Effector CD8-positive, alpha-beta T cell (primary cell): ENCODE data around the gene CABP2.
"Not testable (repeated sequence)": the region's sequence is repeated elsewhere in the genome, so short reads cannot be mapped to it uniquely, and the experiment has no call there.

Experiments used
- DNase-seq: peaks from one replicate; lab custom pipeline; 2025; lab: John Stamatoyannopoulos, UW

CABP2 gene

DNA sequence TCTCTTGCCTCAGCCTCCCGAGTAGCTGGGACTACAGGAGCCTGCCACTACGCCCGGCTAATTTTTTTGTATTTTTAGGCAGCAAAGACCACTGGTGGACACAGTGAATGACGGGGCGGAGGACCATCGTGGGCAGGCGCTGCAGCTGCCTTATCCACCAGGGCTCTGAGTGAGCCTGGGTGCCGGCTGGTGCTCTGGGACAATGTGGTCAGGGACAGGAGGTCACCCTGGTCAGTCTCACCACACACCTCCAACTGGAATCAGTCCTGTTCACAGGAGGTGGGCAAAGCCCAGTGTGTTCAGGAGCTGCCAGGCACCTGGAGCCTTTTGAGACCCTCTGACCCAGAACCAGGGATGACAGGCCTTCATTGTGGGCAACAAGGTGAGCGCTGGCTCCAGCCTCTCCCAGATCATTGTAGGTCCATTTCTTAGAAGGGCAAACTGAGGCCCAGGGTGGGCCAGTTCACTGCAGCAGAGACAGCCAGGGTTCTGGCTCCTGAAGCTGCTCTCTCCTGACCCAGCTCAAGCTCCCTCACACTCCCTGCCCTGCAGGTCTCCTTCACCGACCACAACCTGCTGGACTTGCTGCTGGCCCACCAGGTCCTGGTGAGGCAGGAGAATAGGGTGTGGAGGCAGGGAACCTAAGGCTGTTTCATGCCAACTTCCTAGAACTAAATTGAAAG lies 15.7 kb upstream of the CABP2 start:
- DNase-seq: no peak

DNA sequence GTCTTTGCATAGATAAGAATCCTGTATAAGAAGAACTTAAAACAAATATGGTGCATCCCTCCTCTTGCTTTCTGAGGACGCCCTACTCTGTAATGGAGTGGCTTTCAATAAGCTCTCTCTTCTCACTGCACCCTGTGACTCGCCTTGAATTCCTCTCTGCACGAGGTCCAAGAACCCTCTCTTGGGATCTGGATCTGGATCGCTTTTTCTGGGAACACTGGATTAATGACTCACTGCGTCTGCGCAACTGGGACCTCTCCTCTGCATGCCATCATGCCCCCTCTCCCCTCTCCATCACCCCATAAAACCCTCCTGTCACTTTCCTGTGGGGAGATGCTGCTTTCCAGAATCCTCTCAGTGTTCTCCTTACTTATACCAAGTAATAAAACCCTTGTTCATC lies 15.1 kb upstream of the CABP2 start:
- no peak for DNase-seq

DNA sequence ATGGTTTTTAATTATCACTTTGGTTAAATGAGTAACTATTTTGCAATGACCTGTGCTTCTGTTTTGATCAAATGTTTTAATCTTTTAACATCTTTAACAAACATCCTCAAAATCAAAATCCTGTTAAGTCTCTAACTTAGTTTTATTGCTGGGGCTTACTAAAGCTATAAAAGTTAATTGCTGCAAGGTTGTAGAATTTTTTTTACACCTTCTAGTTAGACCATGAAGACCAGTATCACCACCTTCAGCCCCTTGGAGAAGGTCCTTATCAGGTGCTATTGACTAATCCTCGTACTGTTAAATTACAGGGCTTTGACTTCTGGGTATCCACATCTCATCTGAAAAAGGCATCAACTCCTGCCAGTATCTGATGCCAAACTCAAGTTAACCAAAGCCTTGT lies 12.3 kb upstream of the CABP2 start:
- DNase-seq: no peak

DNA sequence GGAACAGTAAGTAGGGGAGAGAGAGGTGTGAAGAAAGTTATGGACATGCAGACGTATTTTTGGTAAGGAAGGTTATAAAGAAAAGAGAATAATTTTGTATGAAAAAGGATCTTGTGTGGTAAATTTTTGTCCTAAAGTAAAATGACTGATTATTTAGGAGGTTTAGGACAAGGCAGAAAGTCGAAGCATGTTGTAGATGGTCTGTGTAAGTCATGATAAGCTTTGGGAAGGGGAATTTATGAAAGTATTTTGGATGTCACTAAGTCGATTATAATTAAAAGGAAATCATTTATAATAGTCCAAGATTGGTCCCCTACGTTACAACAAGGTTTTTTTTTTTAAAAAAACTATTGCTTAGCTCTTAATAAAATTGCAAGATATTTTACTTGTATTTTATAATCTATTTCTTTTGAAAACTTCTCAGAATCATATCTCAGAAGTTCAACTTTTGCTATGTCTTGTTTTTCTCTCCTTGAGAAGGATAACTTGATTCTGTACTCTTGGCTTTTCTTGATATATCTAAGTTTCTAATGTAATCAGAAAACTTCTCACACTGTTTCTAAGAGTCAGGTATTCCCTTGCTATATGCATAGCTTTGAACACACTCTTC lies 10.9 kb upstream of the CABP2 start:
- DNase-seq: no peak

DNA sequence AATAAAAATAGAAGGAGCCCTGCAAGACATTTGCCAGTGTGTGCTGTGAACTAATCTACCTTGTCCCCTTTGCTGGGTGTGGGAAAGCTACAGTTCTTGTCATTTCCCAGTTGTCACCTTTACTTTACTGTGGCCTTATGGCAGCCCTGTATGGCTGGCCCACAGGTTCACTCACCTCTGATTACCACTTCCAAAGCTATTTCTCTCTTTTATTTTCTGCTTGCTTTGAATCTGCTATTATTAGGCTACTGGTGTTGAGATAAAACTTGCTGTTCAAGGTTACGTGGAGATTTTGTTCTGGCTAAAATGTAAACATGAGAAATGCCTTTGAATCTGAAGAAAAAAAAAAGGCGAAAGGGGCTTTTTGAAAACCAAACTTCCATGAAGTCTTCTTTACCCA lies 9.6 kb upstream of the CABP2 start:
- DNase-seq: no peak

DNA sequence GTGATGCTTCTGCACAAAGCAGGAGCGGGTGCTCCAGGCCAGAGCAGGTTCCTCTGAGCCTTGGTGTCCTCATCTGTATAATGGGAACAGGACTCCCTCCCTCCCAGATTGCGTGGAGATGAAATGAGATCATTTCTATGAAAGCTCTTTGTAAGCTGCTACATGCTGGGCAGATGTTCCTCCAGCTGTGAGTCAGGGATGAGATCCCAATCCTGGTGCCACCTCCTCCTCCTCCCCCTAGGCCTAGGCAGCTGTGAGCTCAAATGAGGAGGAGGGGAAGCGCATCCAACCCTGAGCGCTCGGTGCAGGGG lies 7.0 kb upstream of the CABP2 start:
- no peak for DNase-seq

DNA sequence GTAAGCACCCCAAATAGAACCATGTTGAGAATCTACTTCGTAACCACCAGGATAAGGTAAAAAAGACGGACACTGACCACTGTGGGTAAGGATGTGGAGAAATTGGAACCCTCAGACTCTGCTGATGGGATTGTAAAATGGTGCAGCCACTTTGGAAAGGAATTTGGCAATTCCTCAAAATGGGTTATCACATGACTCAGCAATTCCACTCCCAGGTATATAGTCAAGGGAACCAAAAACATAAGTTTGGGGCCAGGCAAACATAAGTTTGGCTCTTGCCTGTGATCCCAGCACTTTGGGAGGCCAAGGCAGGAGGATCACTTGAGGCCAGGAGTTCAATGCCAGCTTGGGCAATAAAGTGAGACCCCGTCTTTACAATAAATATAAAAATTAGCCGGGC lies 5.1 kb upstream of the CABP2 start:
- DNase-seq: no peak

DNA sequence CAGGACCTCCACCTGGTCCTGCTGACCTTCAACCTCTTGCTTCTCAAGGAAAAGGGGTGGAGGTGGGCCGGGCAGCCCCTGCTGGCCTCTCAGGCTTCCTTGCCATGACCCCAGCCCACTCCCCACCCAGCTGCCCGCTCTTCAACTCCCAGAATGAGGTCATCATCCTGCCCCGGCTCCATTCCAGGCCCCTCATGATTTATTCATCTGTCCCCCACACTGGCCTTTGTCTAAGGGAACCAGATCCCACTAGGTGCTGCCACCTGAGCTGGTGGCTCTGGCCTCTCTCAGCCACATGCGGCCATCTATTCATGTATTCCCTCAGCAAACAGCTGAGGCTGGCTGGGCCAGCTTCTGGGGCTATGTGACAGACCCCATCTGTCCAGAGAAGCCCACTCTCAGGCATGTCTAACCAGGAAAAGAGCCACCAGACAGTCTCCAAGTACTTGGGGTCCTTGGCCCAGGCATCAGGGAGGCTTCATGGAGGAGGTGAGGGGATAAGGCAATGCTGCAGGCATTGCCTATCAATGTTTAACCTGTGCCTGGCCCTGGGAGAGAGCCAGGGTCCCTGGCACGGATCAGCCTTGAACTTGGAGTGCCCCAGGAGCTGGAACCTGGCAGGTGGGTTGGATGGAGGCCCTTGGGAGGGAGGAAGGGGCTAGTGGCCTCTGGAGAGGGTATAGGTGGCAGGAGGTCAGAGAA lies 2.2 kb upstream of the CABP2 start:
- DNase-seq: no peak

DNA sequence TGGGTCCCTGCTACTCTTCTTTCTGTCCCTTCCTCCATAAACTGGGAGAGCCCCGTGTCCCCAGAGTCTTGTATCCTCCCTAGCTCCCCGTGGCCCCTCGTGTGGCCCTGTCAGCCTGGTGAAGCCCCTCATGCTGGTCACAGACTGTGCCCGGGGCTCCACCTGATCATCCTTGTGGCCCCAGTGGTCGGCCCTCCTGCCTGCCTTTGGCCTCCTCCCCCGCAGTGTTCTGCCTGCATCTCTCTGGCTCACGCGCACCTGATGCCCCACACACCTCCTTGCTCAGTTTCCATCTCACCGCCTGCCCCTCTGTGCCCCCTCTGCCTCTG lies 1.2 kb upstream of the CABP2 start:
- DNase-seq: no peak

DNA sequence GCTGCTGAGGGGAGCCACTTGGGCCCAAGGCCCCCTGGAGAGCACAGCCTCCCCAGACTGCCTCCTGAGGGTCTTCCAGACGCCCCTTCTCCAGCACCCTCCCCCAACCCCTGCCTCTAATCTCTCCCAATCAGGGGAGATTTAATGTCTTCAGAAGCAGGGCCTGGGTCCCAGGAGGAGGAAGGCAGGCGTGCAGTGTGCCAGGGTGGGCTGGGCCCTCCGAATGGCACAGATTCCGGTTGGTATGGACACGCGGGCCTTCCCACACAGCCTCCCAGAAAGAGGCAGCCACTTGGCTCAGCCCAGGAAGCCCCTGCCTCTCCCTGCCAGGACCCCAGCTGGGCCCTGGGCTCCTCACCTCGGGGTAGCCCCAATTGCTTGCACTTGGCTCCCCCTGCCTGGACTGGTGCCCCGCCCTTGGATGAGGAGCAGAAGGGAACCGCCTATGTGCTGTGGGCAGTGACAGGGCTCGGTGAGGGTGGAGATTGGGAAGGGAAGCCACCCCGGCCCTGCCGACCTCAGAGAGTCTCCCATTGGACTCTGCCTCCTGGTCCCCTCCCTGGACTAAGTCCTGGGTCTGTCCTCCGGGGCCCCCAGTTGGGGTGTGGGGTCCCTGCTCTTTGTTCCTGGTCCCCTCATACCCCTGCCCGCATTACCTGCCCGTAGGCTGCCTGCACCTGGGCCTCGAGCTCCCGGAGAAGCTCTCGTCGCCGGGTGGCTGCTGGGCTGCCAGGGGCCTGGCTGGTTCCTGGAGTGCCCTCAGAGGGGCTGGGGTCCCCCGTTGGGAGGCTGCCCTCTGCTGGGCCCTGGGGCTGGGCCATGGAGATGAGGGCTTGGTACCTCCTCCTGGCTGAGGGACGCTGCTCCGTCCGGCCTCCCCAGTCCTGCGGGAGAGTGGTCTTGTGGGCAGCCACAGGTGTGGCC lies 572 bp upstream of the CABP2 start:
- DNase-seq: no peak

DNA sequence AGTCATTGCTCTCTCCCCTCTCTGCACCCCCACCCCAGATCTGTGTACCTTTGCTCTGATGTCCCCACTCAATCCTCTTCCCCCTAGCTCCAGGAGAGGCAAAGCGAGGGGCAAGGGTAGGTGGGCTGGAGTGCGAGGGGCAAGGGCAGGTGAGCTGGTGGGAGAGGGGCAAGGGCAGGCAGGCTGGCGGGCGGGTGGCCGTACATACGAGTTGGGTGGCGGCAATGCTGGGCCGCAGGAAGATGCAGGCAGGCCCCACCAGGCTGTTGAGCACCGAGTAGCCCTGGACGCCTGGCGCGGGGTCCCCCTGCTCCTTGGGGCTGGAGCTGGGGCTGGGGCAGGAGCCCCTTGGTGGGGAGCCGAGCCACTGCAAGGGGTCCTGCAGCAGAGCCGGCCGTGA lies 908 bp downstream of the CABP2 start:
- no peak for DNase-seq

DNA sequence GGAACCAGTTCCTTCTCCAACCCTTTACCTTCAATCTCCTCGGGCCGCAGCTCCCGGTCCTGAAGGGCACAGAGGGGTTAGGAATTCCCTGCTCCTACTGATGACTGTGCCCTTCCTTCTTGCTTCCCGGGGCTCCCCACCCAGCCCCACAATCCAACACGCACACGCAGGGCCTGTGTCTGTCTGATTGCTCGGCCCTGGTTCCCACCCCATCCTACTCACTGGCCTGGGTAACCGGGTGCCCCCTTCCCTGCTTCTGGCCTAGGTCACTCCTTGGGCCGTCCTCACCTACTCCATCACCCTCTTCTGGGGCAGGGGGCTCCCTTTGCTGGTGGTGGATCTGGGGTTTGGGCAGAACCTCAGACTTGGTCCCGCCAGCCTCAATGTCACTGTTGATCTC lies 1.3 kb downstream of the CABP2 start:
- DNase-seq: no peak

DNA sequence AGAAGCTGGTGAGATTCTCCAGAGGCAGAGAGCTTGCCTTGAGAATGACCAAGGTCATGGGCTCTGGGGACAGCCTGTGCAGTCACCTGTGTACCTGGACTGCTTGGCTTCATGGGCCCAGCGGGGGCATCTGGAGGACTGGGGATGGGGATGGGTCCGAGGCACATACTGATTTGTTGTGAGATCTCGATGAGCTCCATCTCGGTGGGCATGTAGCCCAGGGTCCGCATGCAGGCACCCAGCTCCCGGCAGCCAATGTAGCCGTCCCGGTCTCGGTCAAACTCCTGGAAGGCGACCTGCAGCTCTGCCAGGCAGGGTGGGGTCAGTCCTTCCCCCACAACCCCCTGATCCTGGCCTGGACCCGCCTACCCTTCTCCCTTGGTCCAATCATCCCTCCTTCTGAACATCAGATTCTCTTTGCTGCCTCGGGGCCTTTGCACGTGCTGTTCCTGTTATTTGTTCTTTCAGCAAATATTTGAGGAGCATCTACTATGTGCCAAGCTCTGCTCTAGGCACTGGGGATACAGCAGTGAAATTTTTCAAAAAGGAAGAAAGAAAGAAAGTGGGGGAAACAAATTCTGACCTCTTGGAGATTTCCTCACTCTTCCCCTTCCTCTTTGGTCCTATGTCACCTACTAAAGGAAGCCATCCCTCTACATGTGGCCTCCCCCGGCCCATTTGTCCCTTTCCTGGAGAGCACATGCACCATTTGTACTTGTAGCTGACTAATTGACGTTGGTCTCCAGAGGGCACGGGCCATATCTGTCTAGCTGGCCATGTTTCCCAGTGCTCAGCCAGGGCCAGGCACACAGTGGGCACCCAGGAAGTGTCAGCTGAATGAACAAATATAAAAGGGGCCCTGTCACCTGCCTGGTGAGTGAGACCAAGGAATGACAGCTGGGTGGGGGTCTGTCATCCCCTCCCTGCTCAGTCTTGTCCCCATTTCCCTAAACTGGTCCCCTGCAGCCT lies 2.1 kb downstream of the CABP2 start:
- no peak for DNase-seq

DNA sequence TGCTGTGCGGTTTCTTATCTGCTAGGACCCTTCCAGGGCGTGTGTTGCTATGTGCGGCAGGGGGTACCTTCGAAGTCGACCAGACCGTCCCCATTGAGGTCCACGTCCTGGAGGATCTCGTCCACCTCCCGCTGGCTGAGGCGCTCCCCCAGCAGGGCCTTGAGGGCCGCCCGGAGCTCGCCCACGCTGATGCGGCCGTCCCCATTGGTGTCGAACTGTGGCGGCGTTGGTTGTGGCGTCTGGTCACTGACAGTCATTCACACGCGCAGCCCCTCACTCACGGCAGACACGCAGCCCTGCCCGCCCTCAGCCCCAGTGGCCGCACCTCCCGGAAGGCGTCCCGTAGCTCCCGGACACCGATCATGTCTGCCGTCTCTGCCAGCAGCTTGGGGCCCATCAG lies 3.5 kb downstream of the CABP2 start:
- no peak for DNase-seq

DNA sequence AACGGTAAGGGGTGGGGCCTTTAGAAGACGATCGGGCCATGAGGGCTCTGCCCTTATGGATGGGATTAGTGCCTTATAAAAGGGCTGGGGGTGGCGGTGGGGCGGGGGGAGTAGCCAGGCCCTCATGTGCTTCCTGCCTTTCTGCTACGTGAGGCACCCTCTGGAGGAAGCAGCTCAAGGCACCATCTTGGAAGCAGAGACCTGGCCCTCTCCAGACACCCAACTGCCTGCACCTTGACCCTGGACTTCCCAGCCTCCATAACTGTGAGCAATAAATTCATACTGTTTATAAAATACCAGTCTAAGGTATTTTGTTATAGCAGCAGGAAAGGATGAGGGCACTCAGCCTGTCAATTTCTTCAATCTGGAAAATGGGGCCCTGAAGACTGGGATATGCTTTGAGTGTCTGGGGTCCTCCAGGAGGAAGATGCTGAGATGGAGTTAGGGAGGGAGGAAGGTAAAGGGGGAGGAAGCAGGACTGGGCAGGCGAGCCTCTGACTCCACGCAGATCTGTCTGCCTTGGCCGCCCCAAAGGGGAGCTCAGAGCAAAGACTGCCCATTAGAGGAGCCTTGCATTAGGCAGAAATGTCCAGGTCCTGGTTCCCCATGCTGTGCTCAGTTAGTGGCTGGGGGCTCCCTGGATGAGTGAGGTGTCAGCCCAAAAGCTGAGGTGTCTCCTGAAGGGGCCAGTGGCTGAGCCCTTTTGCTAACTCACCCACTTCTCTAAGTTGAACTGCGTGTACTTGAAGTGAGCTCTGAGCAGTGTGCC lies 5.3 kb downstream of the CABP2 start:
- no peak for DNase-seq

DNA sequence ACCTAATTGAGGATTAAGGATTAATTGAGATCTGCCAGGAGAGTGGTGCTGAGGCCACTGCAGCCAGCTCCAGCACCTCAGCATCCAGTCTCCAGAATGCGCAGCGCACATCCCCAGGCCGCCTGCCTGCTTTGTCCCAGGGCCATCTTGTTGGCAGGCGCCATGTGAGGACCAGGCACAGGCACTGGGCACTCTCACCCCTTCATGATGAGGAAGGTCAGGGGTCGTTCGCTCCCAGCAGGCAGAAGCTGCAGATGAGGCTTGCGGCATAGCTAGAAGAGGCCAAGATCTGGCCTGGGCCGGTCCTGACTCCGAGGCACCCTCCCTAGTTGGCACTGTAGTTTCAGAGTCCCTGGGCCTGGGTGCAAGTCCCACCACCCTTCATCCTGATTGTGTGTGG lies 6.4 kb downstream of the CABP2 start:
- DNase-seq: no peak

DNA sequence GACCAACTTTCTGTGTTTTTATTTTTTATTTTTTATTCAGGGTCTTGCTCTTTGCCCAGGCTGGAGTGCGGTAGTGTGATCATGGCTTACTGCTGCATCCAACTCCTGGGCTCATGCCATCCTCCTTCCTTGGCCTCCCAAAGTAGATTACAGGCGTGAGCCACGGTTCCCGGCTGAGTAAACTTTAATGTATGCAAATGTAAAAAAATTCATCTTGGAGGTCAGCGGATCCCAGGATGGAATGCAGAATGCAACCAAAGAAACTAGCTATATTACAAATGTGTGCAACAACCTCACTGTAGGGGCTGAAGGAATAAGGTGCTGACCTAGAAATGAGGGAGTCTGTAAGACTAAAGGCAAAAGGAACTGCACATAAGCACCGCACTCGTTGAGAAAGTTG lies 9.1 kb downstream of the CABP2 start:
- DNase-seq: no peak

DNA sequence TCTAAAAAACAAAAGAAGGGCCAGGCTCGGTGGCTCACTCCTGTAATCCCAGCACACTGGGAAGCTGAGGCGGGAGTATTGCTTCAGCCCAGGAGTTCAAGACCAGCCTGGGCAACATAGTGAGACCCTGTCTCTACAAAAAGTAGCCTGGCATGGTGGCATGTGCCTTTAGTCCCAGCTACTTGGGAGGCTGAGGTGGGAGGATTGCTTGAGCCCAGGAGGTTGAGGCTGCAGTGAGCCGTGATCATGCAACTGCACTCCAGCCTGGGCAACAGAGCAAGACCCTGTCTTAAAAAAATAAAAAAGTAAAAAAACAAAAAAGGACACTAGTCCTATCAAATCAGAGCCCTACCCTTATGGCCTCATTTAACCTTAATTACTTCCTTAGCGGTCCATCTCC lies 11.7 kb downstream of the CABP2 start:
- not testable (repeated sequence) for DNase-seq

DNA sequence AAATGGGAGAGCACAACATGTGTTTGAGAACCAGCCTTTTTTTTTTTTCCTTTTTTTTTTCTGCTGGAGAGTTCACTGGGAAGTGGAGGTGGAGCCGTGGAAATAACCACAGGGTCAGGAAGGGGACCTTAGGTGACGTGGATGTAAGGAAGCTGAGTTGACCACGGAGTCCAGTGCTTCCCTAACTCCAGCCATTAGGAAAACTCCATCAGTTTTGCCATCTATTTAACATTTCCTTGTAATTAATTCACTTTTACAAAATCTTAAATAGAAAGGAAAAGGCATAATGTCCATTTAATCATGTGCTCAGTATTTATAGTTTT lies 13.3 kb downstream of the CABP2 start:
- no peak for DNase-seq

DNA sequence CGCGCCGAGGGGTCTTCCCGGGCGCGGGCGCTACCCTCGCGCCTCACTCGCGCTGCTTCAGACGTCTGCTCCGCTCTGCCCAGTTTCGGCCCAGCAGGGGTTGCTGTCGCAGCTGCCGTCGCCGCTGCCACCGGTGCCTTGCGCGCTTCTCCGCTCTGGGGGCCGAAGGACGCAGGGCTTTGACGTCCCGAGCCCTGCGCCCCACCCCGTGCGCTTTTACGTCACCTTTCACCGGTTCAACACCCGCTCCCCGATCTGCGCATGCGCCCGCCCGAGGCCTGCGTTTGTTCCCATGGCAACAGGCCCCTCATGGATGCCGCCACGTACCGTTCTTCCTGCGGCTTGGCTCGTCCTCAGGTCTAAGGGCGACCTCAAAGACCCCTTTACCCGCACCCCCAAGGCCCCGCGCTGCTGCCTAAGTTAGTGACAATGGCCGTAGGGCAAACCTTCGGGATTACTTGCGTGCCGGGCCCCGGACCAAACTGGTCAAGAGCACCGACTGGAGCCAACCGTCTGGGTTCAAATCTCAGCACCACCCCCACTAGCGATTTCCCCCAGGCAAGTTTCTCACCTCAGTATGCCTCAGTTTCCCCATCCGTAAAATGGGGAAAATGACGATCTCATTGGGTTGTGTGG lies 14.6 kb downstream of the CABP2 start:
- DNase-seq: peak; percentile 99
